ENCODE measurements around the gene FAM168A.

GRCh38 chr11:73355109-73355508 is 242.8 kb downstream of the FAM168A start:
- TF ChIP-seq FOXA2 (IDR thresholded peaks at IDR 0.05) (no peak), CTCF (IDR thresholded peaks at IDR 0.05; ENCODE audit: low read depth, low read length, missing input control) (no peak), REST (IDR thresholded peaks at IDR 0.05) (no peak), GABPA (IDR thresholded peaks at IDR 0.05 in 1 of 2, conservative IDR thresholded peaks at IDR 0.05 in 1 of 2) (no peak), RAD21 (IDR thresholded peaks at IDR 0.05) (no peak), SP1 (IDR thresholded peaks at IDR 0.05) (no peak), FOXA1 (IDR thresholded peaks at IDR 0.05) (no peak), EGR1 (IDR thresholded peaks at IDR 0.05; ENCODE audit: low read depth in 2 of 2) (no peak), TAF1 (conservative IDR thresholded peaks at IDR 0.05) (no peak), NR2F2 (IDR thresholded peaks at IDR 0.05) (no peak), ZBTB33 (IDR thresholded peaks at IDR 0.05) (no peak), YY1 (IDR thresholded peaks at IDR 0.05) (no peak)

Measured in liver (tissue), 3 donors.